CD4-positive, alpha-beta T cell treated with Interleukin-6 at 100 ng/mL for 8 hours (primary cell): Measurements from ENCODE around the gene PADI1.

ENCODE experiments used
- DNase-seq: peaks from one replicate; pipeline ENCODE4 v3.0.0-alpha.2; 2020; ENCODE audit warnings: mixed read lengths, low spot score

Gene PADI1

DNA sequence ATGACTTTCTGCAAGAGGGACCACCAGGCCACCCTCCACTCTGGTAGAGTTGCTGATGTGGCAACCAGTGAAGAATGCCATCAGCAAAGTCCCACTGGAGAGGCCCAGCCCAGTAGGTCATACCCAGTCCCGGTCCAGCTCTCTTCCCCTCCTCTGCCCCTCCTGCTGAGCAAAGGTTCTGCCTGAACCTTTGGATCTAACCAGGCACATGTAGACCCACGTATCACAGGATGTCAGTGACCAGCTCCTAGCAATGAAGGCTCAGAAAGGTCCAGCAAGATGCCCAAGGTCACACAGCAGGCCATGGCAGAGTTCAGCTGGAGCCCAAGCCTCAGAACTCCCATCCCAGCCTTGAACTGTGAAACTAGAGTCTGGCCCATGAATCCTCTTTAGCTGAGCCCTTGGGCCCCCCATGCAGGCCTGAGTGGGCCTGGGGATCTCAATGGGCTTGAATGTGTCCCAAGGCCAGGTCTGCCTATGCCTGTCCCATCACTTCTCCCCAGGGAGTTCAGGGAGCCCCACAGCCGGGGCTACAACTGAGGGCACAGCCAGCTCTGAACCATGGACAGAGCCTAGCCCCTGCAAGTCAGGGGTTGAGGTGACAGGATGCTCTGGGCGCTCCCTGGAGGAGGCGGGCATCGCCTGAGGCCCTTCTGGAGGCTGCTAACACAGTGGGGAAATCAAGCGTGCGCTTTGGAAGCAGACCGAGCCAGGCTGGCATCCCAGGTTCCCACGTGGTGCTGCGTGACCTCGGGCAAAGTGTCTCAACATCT, 21.4 kb upstream of the PADI1 start:
- no peak for DNase-seq

- no peak for DNase-seq
Observed at GRCh38 chr1:17184161-17184665, 20.7 kb upstream of the PADI1 start.

- no peak for DNase-seq
Observed at GRCh38 chr1:17184822-17185484, 20.0 kb upstream of the PADI1 start.

DNA sequence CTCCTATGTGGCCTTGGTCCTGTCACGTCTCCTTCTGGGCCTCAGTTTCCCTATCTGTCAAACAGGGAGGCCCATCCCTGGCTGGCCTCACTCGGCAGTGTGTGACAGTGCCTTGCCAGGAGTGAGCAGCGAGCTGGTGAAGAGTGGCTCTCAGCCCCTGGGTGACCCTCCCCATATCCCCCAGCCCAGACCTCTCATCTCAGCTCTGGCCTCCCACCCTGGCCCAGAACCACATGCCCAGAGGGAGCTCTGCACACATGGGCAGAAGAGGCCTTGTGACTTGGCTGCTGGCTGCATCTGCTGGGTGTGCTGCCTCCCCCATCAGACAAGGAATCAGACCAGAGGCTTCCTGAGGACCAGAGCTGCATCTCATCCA, 19.5 kb upstream of the PADI1 start:
- DNase-seq = no peak

GRCh38 chr1:17186216-17186909, 18.6 kb upstream of the PADI1 start:
- no peak for DNase-seq

- DNase-seq = no peak
Observed at GRCh38 chr1:17187051-17187450, 17.9 kb upstream of the PADI1 start.

GRCh38 chr1:17188217-17188616, 16.7 kb upstream of the PADI1 start:
- DNase-seq = no peak

DNA sequence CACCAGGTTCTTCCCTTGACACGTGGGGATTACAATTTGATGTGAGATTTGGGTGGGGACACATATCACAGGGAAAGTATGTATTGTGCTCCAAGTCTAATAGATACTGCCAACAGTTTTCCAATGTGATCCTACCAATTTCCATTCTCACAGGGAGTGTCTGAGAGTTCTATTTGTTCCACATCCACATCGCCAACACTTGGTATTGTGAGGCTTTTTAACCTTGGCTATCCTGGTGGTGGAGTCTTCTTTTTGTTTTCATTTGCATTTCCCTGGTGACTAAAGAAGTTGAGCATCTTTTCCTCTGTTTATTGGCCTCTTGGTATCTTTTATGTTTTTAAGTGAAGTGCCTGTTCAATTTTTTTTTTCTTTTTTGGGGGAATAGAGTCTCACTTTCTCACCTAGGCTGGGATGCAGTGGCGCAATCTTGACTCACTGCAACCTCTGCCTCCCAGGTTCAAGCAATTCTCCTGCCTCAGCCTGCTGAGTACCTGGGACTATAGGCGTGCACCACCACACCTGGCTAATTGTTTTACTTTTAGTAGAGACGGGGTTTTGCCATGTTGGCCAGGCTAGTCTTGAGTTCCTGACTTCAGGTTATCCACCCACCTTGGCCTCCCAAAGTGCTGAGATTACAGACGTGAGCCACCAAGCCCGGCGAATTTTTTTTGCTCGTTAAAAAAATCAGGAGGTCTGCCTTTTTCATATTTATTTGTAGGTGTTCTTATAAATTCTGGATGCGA, 15.9 kb upstream of the PADI1 start:
- DNase-seq = no peak

DNA sequence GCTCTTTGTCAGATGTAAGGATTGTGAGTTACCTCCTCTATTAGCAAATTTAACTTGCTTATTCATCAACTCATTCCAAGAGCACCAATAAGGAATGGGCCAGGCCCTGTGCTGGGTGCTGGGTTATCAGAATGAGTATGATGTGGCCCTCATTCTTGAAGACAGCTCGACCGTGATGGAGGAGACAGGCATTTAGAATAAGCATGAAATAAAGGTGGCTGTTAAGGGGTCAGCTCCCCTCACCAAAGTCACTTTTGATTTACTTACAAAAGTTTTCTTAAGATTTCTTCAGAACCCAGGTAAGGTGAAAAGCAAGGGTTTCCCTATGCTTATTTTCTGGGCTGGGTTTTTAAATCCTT, 15.3 kb upstream of the PADI1 start:
- DNase-seq = no peak

DNA sequence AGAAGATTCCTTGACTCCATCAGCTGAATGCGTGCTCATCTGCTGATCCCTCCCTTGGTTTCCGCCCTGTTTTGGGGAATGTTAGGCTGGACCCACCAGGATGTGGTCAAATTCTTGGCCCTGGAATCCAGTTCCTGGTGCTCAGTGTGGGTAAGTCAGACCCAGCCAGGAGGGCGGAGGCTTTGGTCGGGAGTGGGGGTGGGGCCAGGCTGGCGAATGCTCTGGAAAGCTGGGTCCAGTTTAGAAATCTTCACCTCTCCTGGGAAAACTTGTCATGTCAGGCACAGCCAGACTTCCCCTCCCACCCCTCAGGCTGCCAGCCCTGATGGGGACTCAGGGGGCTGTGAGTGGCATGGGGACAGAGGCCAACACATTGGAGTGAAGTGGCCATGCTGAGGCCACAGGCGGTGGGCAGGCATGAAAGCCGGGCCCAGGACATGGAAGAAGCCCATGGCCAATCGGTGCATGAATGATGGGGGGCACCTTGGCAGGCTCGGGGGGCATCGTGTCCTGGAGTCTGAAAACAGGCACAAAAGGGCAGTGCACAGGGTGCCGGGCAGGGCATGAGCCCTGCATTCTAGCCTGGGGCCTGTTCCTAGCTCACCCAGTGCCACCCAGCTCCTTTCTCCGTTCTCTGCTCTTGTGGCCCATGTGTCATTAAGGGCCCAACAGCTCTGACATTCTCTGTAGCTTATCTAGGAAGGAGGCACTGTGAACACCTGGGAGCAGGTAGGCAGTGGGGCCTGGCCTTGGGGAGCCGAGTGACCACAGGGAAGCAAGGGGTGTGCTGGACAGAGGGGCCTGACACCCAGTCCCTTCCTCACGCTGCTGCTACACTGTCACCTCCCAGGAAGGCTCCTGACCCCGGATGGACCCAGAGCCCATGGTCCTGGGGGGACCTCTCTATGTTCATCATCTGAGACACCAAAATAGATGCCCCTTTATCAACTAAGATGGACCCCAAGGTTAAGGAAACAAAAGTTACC, 14.6 kb upstream of the PADI1 start:
- no peak for DNase-seq

GRCh38 chr1:17191990-17192242, 13.0 kb upstream of the PADI1 start:
- no peak for DNase-seq

- no peak for DNase-seq
Observed at GRCh38 chr1:17192394-17193221, 12.3 kb upstream of the PADI1 start.

- no peak for DNase-seq
Observed at GRCh38 chr1:17193222-17194132, 11.5 kb upstream of the PADI1 start.

DNA sequence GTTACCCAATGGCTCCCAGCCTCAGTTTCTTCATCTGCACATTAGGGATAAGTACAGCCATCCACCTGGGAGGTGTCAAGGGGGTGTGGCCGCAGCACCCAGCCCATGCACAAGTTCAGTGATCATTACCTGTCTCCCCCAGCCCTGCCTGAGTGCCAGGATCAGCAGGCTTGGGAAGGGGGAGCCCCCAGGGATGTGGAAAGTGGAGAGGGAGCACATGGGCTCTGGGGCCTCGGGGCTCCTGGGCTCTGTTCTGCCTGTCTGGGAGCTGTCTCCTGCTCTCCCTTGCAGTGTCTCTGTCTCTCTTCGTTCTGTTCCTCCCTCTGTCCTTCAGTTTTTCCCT, 10.8 kb upstream of the PADI1 start:
- DNase-seq = no peak

DNA sequence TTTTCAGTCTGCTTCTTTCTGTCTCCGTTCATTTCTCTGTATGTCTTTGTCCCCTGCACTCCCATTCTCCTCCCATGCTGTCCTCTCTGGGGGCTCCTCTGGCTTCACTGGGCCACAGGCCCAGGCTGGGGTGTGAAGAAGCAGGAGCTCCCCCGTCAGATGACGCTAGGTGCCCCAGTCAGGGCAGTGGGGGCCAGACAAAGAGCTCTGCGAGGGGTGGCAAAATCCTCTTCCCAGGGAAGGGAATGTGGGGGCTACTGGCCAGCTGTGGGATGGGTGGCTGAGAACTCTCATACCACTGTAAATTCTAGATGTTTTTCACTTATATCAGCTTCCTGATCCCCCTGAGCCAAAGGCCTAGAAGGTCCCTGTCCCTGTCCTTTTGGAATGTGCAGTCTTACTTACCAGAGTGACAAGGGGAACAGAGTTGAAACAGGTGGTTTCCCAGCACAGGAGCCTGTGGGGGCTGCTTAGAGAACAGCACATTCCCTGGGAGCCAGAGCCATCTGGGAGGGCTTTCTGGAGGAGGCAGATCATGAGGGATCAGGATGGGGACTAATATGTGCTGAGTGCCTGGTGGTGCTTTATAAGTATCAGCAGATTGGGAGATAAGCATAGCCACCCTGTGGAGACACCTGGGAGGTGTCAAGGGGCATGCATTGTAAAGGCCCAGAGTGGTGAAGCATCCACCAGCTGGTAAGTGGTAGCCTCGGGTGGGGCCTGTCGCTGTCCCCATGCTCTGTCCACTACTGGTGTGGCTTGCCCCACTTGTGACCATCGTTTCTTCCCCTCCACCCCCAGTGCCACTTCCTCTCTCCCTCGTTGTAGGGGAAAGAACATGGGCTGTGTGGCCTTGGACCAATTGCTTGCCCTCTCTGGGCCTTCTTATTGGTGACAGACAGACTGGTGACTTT, 10.1 kb upstream of the PADI1 start:
- DNase-seq = no peak

- DNase-seq = no peak
Observed at GRCh38 chr1:17195731-17196130, 9.2 kb upstream of the PADI1 start.

- DNase-seq = no peak
Observed at GRCh38 chr1:17196496-17197185, 8.3 kb upstream of the PADI1 start.

DNA sequence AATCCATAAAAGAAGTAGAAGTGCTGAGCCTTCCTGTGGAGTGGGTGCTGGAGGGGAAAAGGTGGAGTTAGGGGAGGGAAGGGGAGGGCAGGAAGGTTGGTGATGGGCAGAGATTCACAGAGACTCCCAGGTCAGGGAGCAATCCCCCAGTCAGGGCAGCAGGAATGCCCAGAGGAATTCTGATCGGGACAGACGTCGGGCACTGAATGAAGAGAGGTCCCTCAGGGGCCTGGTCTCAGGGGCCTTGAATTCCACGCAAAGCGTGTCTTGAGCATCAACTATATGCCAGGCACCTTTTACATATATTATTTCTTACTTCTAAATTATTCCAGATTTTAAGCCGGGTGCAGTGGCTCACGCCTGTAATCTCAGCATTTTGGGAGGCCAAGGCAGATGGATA, 7.2 kb upstream of the PADI1 start:
- DNase-seq = no peak
